DOHH2 (cell line): ENCODE data around the gene BNIP2.

Experiments used
- EZH2phosphoT487 ChIP-seq: fragments of 200-600 bp; sonication (generic); IDR thresholded peaks from 2 replicates; pipeline ENCODE4 v1.6.1; 2017; ENCODE audit warnings: borderline replicate concordance, mild to moderate bottlenecking, antibody characterized with exemption, low read length, moderate library complexity, mixed read lengths
- TF ChIP-seq, protein P1 (sequence below): fragments of 200-600 bp; sonication (generic); IDR thresholded peaks from one replicate; pipeline ENCODE4 v1.5.1; 2014; ENCODE audit warnings: antibody characterized with exemption, mild to moderate bottlenecking, low read depth, low read length; ENCODE audit not compliant: poor library complexity, severe bottlenecking

DNA sequence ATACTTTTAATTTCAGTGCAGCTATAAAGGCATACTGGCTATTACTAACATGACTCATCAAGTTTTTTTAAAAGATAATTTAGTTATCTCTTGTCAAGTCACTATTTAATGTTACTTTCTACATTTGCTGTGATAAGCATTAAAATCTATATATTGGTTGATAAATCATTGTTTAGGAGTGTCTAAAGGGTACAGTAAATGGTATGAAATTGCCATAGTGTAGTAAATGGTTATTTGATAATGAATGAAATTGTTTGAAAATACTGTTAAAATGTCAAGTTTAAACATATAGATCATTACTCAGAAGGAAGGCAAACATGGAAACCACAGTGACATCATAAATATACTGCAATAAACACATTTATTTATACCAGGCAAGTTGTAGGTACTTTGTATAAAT lies 13.2 kb upstream of the BNIP2 start:
- TF ChIP-seq, protein P1, sequence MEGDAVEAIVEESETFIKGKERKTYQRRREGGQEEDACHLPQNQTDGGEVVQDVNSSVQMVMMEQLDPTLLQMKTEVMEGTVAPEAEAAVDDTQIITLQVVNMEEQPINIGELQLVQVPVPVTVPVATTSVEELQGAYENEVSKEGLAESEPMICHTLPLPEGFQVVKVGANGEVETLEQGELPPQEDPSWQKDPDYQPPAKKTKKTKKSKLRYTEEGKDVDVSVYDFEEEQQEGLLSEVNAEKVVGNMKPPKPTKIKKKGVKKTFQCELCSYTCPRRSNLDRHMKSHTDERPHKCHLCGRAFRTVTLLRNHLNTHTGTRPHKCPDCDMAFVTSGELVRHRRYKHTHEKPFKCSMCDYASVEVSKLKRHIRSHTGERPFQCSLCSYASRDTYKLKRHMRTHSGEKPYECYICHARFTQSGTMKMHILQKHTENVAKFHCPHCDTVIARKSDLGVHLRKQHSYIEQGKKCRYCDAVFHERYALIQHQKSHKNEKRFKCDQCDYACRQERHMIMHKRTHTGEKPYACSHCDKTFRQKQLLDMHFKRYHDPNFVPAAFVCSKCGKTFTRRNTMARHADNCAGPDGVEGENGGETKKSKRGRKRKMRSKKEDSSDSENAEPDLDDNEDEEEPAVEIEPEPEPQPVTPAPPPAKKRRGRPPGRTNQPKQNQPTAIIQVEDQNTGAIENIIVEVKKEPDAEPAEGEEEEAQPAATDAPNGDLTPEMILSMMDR = no peak
- TF ChIP-seq EZH2phosphoT487 = no peak
